ENCODE data around the gene TSBP1.

- TF ChIP-seq YY1 (IDR thresholded peaks at IDR 0.05; ENCODE audit: insufficient read depth, insufficient read length) = no peak
- no peak for TF ChIP-seq ZNF274 (IDR thresholded peaks at IDR 0.05; ENCODE audit: low read depth, low read length)
These were observed 31.5 kb downstream of the TSBP1 start for GRCh38 chr6:32340242-32340641.

Data from NT2/D1 (cell line).